ENCODE data around the gene ALK.

ALK gene

GRCh38 chr2:29841386-29842004 lies 79.9 kb downstream of the ALK start:
- TF ChIP-seq GATA3 (IDR thresholded peaks at IDR 0.05; ENCODE audit: low read depth, low read length): no peak
- no peak for TF ChIP-seq GATA2 (IDR thresholded peaks at IDR 0.05; ENCODE audit: low read depth, low read length)

DNA sequence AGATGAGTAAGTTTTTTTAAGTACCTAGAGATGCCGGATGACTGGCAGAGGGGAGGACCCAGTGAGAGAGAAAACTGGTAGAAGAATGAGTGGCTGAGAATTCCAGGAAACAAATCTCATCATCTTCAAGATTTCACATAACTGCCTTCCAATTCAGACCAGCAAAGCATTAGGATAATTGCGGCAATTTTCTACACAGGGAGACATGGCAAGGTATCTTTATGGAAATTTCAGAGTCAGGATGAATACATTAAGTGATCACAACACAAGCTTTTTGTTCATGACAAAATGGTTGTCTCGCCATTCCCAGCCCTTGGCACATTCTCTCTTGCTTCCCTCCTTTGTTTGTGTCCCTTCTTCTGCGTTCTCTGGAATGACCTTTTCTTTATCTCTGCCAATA lies 82.1 kb downstream of the ALK start:
- TF ChIP-seq GATA2 (IDR thresholded peaks at IDR 0.05; ENCODE audit: low read depth, low read length): no peak
- TF ChIP-seq GATA3 (IDR thresholded peaks at IDR 0.05; ENCODE audit: low read depth, low read length): no peak

DNA sequence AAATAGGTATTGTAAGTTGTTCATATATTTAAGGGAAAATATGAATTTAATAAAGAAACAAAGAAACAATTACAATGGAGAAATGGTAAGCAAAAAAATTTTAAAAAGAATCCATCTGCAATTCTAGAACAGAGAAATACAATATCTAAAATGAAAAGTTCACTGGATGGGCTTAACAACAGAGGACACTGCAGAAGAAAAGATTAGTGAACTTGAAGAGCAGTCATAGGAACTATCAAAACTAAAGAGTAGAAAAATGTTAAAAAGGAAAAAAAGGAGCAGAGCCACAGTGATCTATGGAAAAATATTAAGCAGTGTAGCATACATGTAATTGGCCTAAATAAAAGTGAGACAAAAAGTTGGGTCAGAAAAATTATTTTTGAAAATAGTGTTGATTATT lies 83.5 kb downstream of the ALK start:
- no peak for TF ChIP-seq GATA3 (IDR thresholded peaks at IDR 0.05; ENCODE audit: low read depth, low read length)
- TF ChIP-seq GATA2 (IDR thresholded peaks at IDR 0.05; ENCODE audit: low read depth, low read length): no peak

- TF ChIP-seq GATA2 (IDR thresholded peaks at IDR 0.05; ENCODE audit: low read depth, low read length) (no peak), GATA3 (IDR thresholded peaks at IDR 0.05; ENCODE audit: low read depth, low read length) (no peak)
Observed at GRCh38 chr2:29834624-29835023, 86.8 kb downstream of the ALK start.

DNA sequence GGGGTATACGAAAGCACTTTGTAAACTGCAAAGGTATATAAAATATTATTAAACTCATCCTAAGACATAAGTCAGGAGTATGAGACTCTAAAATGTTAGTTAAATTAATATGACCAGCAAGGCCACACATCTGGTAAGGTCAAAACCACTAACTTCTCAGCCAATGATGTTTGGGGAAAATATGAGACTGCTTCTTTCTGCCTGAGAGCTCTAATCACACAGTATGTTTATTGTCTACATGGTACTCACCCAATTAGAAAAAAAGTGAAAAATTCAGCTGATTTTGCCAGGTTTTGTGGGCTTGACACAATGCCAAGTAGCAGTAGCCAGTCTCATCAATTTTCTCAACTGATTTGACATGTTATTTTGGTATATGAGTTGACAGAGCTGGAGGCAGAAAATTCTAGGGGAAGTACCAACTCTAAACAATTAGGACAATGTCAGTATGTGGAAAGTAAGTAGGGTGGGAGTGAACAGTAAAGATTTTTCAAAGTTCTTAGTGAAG lies 87.3 kb downstream of the ALK start:
- TF ChIP-seq GATA2 (IDR thresholded peaks at IDR 0.05; ENCODE audit: low read depth, low read length) (no peak), GATA3 (IDR thresholded peaks at IDR 0.05; ENCODE audit: low read depth, low read length) (no peak)

GRCh38 chr2:29831560-29831959 lies 89.8 kb downstream of the ALK start:
- no peak for TF ChIP-seq GATA3 (IDR thresholded peaks at IDR 0.05; ENCODE audit: low read depth, low read length)
- no peak for TF ChIP-seq GATA2 (IDR thresholded peaks at IDR 0.05; ENCODE audit: low read depth, low read length)

DNA sequence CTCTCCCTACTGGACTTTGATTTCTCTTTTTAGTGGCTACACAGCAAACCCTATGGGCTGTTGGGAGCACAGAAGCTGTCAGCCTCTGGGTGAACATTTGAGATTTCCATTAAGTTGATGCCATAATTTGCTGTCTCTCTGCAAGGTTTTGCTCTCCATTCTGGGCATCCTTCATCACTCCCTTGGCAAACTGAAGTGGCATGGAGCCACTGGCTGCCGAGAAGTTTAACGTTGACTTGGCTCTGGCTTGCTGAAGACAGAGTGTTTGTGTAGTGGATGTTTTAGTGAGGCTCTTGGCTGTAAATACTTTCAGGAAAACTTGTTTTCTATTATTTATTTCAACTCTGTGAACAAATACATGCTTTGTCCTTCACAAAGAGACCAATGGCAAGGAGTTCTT lies 91.5 kb downstream of the ALK start:
- no peak for TF ChIP-seq GATA3 (IDR thresholded peaks at IDR 0.05; ENCODE audit: low read depth, low read length)
- TF ChIP-seq GATA2 (IDR thresholded peaks at IDR 0.05; ENCODE audit: low read depth, low read length): no peak

- TF ChIP-seq GATA2 (IDR thresholded peaks at IDR 0.05; ENCODE audit: low read depth, low read length) (no peak), GATA3 (IDR thresholded peaks at IDR 0.05; ENCODE audit: low read depth, low read length) (no peak)
Observed at GRCh38 chr2:29821591-29821990, 99.8 kb downstream of the ALK start.

- TF ChIP-seq GATA2 (IDR thresholded peaks at IDR 0.05; ENCODE audit: low read depth, low read length): no peak
- TF ChIP-seq GATA3 (IDR thresholded peaks at IDR 0.05; ENCODE audit: low read depth, low read length): no peak
Observed at GRCh38 chr2:29819570-29819969, 101.8 kb downstream of the ALK start.

GRCh38 chr2:29817801-29818680 lies 103.3 kb downstream of the ALK start:
- no peak for TF ChIP-seq GATA2 (IDR thresholded peaks at IDR 0.05; ENCODE audit: low read depth, low read length)
- no peak for TF ChIP-seq GATA3 (IDR thresholded peaks at IDR 0.05; ENCODE audit: low read depth, low read length)

- TF ChIP-seq GATA2 (IDR thresholded peaks at IDR 0.05; ENCODE audit: low read depth, low read length) (no peak), GATA3 (IDR thresholded peaks at IDR 0.05; ENCODE audit: low read depth, low read length) (no peak)
Observed at GRCh38 chr2:29817299-29817698, 104.1 kb downstream of the ALK start.

DNA sequence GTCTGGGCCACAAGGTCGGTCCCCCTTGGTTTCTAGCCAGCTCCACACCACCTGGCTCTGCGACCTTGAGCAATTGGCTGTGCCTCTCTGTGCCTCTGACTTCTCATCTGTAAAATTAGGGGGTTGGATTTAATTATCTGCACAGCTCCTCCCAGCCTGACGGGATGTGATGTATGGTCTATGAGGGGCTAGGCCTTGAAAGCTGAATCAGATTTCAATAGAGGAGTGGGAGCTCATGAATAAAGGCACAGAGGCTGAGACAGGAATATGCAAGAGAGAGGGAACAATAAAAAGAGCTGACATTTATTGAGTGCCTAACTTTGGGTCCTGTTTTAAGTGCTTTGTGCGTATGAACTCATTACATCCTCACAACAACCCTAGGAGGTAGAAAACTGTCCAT lies 104.7 kb downstream of the ALK start:
- TF ChIP-seq GATA2 (IDR thresholded peaks at IDR 0.05; ENCODE audit: low read depth, low read length) (no peak), GATA3 (IDR thresholded peaks at IDR 0.05; ENCODE audit: low read depth, low read length) (no peak)

DNA sequence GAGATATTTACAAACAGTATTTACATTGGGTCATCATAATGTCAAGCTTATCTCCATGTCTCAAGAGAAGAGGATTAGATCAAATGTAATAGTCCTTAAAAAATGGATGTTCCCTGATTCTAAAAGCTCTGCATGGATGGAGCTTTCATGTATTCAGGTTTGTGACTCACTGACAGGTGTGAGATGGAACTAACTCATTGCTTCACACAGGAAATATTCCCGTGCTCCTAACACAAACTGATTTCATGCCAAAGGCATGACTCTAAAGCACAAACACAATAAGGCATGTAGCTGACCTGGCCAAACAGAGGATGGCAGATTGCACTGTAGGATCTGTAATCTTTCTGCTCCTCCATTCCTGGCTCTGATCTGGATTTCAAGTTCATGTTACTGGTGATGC lies 110.0 kb downstream of the ALK start:
- TF ChIP-seq GATA2 (IDR thresholded peaks at IDR 0.05; ENCODE audit: low read depth, low read length) (no peak), GATA3 (IDR thresholded peaks at IDR 0.05; ENCODE audit: low read depth, low read length) (no peak)

GRCh38 chr2:29810956-29811355 lies 110.4 kb downstream of the ALK start:
- no peak for TF ChIP-seq GATA3 (IDR thresholded peaks at IDR 0.05; ENCODE audit: low read depth, low read length)
- TF ChIP-seq GATA2 (IDR thresholded peaks at IDR 0.05; ENCODE audit: low read depth, low read length): no peak

GRCh38 chr2:29808321-29808720 lies 113.1 kb downstream of the ALK start:
- peak; percentile 39; the same call in 1 of the 2 replicates for TF ChIP-seq GATA2 (IDR thresholded peaks at IDR 0.05; ENCODE audit: low read depth, low read length)
- no peak for TF ChIP-seq GATA3 (IDR thresholded peaks at IDR 0.05; ENCODE audit: low read depth, low read length)
